ENCODE data around the gene MXRA5.

DNA sequence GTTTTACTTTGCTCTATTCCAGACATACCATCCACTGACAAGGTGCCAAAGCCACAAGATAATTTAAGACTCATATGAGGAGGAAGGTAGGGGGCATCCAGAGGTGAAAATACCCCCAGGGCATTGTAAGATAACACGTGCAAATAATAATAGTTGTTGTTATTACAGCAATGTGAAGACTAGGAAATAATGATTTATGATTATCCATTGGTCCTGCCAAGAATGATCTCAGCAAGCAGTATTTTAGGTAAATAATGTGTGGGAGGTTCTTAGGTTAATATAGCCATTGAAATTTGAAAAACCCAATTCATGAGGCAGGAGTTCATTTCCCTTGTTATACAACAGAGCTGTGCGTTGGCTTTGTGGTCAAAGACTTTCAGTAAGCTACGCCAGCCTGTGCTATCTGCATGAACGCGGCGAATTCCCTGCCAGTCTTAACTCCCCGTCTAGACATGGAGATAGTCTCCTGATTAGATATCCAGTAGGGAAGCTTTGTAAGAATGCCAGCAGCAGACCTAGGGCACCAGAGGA, 47.2 kb upstream of the MXRA5 start:
- TF ChIP-seq POLR2A (IDR thresholded peaks at IDR 0.05) = no peak
- TF ChIP-seq, protein P1, sequence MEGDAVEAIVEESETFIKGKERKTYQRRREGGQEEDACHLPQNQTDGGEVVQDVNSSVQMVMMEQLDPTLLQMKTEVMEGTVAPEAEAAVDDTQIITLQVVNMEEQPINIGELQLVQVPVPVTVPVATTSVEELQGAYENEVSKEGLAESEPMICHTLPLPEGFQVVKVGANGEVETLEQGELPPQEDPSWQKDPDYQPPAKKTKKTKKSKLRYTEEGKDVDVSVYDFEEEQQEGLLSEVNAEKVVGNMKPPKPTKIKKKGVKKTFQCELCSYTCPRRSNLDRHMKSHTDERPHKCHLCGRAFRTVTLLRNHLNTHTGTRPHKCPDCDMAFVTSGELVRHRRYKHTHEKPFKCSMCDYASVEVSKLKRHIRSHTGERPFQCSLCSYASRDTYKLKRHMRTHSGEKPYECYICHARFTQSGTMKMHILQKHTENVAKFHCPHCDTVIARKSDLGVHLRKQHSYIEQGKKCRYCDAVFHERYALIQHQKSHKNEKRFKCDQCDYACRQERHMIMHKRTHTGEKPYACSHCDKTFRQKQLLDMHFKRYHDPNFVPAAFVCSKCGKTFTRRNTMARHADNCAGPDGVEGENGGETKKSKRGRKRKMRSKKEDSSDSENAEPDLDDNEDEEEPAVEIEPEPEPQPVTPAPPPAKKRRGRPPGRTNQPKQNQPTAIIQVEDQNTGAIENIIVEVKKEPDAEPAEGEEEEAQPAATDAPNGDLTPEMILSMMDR (IDR thresholded peaks at IDR 0.05) = no peak

Data from uterus (tissue), 2 donors.